RWPE1 (cell line): ENCODE data around the gene ISOC2.
A peak's percentile ranks its signal among the peaks of the same experiment; 100 is the strongest.

ENCODE experiments used
- CTCF ChIA-PET: fragments of 350-600 bp; sonication (Branson Sonifier 250); formaldehyde crosslinking; extraction: SDS; loops from one replicate; lab custom pipeline; 2021; lab: Yijun Ruan, JAX
- POLR2A ChIA-PET: fragments of 400-600 bp; formaldehyde crosslinking; extraction: SDS; loops from one replicate; lab custom pipeline; 2020; ENCODE audit warnings: antibody characterized with exemption; ENCODE audit not compliant: low non-redundant PET; lab: Yijun Ruan, JAX
- DNase-seq: peaks from one replicate; pipeline ENCODE4 v3.0.0; 2012; ENCODE audit warnings: low spot score
- H3K27ac ChIP-seq: fragments of 450-650 bp; 2 replicates; pipeline ENCODE4 v1.5.1; 2017
- TF ChIP-seq, protein P1 (sequence below): fragments of 450-650 bp; conservative IDR thresholded peaks from 2 replicates; pipeline ENCODE4 v1.5.1; 2017; ENCODE audit warnings: low read depth, mild to moderate bottlenecking

ISOC2 gene

GRCh38 chr19:55461259-55461973 lies at the start of gene ISOC2:
Gene ISOC2, minus strand, starts transcription at chr19:55461642. Its CDS starts 5,156 bp downstream, at chr19:55456486.
- TF ChIP-seq, protein P1, sequence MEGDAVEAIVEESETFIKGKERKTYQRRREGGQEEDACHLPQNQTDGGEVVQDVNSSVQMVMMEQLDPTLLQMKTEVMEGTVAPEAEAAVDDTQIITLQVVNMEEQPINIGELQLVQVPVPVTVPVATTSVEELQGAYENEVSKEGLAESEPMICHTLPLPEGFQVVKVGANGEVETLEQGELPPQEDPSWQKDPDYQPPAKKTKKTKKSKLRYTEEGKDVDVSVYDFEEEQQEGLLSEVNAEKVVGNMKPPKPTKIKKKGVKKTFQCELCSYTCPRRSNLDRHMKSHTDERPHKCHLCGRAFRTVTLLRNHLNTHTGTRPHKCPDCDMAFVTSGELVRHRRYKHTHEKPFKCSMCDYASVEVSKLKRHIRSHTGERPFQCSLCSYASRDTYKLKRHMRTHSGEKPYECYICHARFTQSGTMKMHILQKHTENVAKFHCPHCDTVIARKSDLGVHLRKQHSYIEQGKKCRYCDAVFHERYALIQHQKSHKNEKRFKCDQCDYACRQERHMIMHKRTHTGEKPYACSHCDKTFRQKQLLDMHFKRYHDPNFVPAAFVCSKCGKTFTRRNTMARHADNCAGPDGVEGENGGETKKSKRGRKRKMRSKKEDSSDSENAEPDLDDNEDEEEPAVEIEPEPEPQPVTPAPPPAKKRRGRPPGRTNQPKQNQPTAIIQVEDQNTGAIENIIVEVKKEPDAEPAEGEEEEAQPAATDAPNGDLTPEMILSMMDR = no peak
- H3K27ac ChIP-seq = peak within 1 kb of the TSS; percentile 88
- peak; percentile 99 for DNase-seq
- POLR2A ChIA-PET = interaction anchor here (0.6 kb wide), 1 partner anchor 119 kb away, joined by 3 read pairs; the partner anchor contains the start of gene ZNF579
- CTCF ChIA-PET = interaction anchor here (0.6 kb wide), 1 partner anchor 259 kb away, joined by 3 read pairs; no protein-coding TSS in a partner anchor

GRCh38 chr19:55508120-55508519 lies 46.7 kb upstream of the ISOC2 start:
- DNase-seq = no peak
- TF ChIP-seq, protein P1 = no peak
- CTCF ChIA-PET = no interaction called here
- no peak overlapping the region for H3K27ac ChIP-seq
- POLR2A ChIA-PET = no interaction called here

- TF ChIP-seq, protein P1 = no peak
Measured at GRCh38 chr19:55504981-55505380, 43.5 kb upstream of the ISOC2 start.

DNA sequence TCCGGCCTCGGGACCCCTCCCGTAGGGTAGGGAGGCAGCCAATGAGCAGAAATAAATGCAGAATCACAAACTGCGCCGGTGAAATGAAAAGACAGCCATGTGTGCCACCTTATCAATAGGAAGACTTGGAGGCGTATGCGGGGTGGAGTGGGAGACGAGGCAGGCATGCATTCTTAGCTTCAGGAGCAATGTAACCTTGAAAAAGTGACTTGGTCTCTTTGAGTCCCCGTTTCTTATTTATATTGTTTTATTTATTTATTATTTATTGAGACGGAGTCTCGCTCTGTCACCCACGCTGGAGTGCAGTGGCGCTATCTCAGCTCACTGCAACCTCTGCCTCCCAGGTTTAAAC lies 42.8 kb upstream of the ISOC2 start:
- CTCF ChIA-PET = interaction anchor here (0.5 to 2.3 kb wide), 16 partner anchors 9 to 416 kb away, joined by 3 to 43 read pairs (median 5); no protein-coding TSS in a partner anchor
- H3K27ac ChIP-seq = peak overlapping the region; percentile 57
- POLR2A ChIA-PET = interaction anchor here (0.6 kb wide), 2 partner anchors 26 to 435 kb away, joined by 3 to 4 read pairs; no protein-coding TSS in a partner anchor
- DNase-seq = no peak
- TF ChIP-seq, protein P1 = peak; percentile 50

More at GRCh38 chr19:55504981-55505380, 43.5 kb upstream of the ISOC2 start:
- DNase-seq = no peak
- ChIA-PET POLR2A (no interaction called here), CTCF (interaction anchor here (2.3 kb wide), 1 partner anchor 38 kb away, joined by 43 read pairs; no protein-coding TSS in a partner anchor)
- no peak overlapping the region for H3K27ac ChIP-seq

DNA sequence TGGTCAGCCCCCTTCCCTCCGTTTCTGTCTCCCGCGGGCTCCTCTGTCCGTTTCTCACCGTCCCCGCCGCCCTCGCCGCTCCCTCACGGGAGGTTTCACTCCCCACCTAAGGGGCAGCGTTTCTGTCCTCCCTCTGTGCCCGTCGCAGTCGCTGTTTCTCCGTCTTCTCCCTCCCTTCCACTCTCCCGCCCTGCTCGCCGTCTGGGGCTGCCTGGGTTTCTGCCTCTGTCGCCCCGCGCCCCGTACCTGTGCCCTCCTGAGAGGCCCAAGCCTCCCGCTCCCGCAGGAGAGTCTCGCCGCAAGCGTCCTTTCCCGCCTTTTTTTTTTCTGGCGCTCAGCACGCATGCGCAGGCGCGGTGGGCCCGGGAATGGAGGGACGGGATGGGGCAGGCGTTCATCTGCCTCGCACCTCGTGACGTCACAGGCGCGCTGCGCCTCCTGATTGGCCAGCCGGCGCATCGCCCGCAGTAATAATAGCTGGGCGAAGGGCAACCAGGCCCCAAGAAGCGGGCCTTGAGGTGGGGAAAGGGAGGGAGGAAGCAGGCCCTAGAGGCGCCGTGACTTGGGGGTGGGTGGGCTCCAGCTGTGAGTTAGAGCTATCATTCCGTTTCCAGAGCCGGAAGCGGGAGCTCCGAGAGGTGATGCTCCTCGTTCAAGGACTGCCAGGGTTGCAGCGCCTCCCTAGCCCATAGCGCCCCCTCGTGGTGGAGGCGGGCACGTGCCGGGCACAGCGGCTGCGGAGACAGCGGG lies 42.2 kb upstream of the ISOC2 start:
- DNase-seq = peak; percentile 99
- POLR2A ChIA-PET = interaction anchor here (0.6 kb wide), 2 partner anchors 26 to 435 kb away, joined by 3 to 4 read pairs; no protein-coding TSS in a partner anchor
- TF ChIP-seq, protein P1 = peak; percentile 97
- H3K27ac ChIP-seq = peak overlapping the region; percentile 57
- CTCF ChIA-PET = interaction anchor here (0.6 to 2.3 kb wide), 19 partner anchors 9 to 437 kb away, joined by 3 to 43 read pairs (median 5); partner anchors contain the start of gene ZNF628

- ChIA-PET POLR2A (no interaction called here), CTCF (interaction anchor here (0.7 to 2.3 kb wide), 4 partner anchors 9 to 36 kb away, joined by 3 to 43 read pairs (median 8); no protein-coding TSS in a partner anchor)
- H3K27ac ChIP-seq = peak overlapping the region; percentile 57
- no peak for DNase-seq
- TF ChIP-seq, protein P1 = no peak
Measured at GRCh38 chr19:55503157-55503501, 41.7 kb upstream of the ISOC2 start.
